Uterus (tissue), 2 donors: ENCODE data around the gene DNASE1L2.

Source experiments
- POLR2A ChIP-seq, 2 donors: fragments of 450-650 bp; IDR thresholded peaks; one replicate each; pipeline ENCODE4 v1.6.1; 2016; ENCODE audit warnings: antibody characterized with exemption in 2 of 2, mild to moderate bottlenecking in 1 of 2, moderate library complexity in 1 of 2
- TF ChIP-seq, protein P1 (sequence below), 4 experiments: fragments of 200-600 bp in 2 of 4; fragments of 450-650 bp in 2 of 4; sonication (generic) in 2 of 4; IDR thresholded peaks; one replicate each; pipeline ENCODE4 v1.5.1; 2016 to 2019; ENCODE audit warnings: antibody characterized with exemption in 4 of 4, mild to moderate bottlenecking in 2 of 4, moderate library complexity in 1 of 4

DNA sequence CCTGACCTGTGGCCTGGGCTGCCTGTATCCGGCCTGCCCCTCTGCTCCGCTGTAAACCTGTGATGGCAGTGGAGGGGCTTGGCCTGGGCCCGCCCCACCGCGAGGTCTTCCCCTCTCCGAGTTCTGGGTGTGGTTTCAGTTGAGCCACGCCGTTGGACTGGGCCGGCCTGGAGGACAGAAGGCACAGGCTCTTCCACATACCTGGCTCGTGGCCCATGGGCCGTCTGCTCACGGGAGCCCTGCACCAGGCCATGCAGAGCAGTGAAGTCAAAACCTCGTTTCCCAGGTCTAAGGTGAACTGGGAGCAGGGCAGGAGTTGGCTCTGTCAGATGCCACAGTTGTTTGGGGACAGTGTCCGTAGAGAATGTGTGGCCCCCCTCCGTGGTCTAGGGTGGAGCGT is 37.2 kb downstream of the DNASE1L2 start:
- TF ChIP-seq, protein P1, sequence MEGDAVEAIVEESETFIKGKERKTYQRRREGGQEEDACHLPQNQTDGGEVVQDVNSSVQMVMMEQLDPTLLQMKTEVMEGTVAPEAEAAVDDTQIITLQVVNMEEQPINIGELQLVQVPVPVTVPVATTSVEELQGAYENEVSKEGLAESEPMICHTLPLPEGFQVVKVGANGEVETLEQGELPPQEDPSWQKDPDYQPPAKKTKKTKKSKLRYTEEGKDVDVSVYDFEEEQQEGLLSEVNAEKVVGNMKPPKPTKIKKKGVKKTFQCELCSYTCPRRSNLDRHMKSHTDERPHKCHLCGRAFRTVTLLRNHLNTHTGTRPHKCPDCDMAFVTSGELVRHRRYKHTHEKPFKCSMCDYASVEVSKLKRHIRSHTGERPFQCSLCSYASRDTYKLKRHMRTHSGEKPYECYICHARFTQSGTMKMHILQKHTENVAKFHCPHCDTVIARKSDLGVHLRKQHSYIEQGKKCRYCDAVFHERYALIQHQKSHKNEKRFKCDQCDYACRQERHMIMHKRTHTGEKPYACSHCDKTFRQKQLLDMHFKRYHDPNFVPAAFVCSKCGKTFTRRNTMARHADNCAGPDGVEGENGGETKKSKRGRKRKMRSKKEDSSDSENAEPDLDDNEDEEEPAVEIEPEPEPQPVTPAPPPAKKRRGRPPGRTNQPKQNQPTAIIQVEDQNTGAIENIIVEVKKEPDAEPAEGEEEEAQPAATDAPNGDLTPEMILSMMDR (IDR thresholded peaks at IDR 0.05), result no peak
- no peak for TF ChIP-seq POLR2A (IDR thresholded peaks at IDR 0.05)
